WI38 (cell line): ENCODE measurements around the gene ACADVL.

Experiments
- H3K4me3 ChIP-seq: 2 replicates; pipeline ENCODE4 v1.5.1; 2011; ENCODE audit warnings: low read depth, mild to moderate bottlenecking, control low read depth, low read length
- CTCF ChIP-seq: IDR thresholded peaks from 2 replicates; pipeline ENCODE4 v1.5.1; 2012; ENCODE audit warnings: low read depth, mild to moderate bottlenecking, control low read depth, low read length

The ACADVL gene

GRCh38 chr17:7266784-7267183 is 47.0 kb downstream of the ACADVL start:
- TF ChIP-seq CTCF = no peak
- no peak overlapping the region for H3K4me3 ChIP-seq
